IPS-18a (cell line): Measurements from ENCODE around the gene RNASE4.
"Not testable (repeated sequence)": the region's sequence is repeated elsewhere in the genome, so short reads cannot be mapped to it uniquely, and the experiment has no call there.

Source experiments
- H3K27ac ChIP-seq: one replicate; pipeline ENCODE4 v1.5.1; 2013; ENCODE audit warnings: low read length
- H3K27me3 ChIP-seq: one replicate; pipeline ENCODE4 v1.6.1; 2013; ENCODE audit warnings: mild to moderate bottlenecking, low read length; ENCODE audit not compliant: control insufficient read depth, insufficient read depth
- H3K36me3 ChIP-seq: one replicate; pipeline ENCODE4 v1.6.1; 2013; ENCODE audit warnings: low read depth, low read length; ENCODE audit not compliant: control insufficient read depth
- H3K4me1 ChIP-seq: one replicate; pipeline ENCODE4 v1.6.1; 2013; ENCODE audit warnings: low read depth, low read length; ENCODE audit not compliant: control insufficient read depth
- H3K4me3 ChIP-seq: one replicate; pipeline ENCODE4 v1.5.1; 2013; ENCODE audit warnings: low read length
- H3K9ac ChIP-seq: one replicate; pipeline ENCODE4 v1.6.1; 2013; ENCODE audit warnings: mild to moderate bottlenecking, low read length, moderate library complexity
- H3K9me3 ChIP-seq: one replicate; pipeline ENCODE4 v1.6.1; 2013; ENCODE audit warnings: low read depth, low read length; ENCODE audit not compliant: control insufficient read depth

Gene RNASE4

GRCh38 chr14:20688167-20688839, 3.9 kb downstream of the RNASE4 start, which contains the start of gene ANG:
Gene ANG (plus strand): TSS chr14:20688764. CDS start chr14:20693565, 4,801 bp downstream.
- Histone ChIP-seq H3K27ac (no peak within 1 kb of the TSS), H3K9me3 (no peaks in the 10 kb centered on the region), H3K9ac (no peak within 1 kb of the TSS), H3K4me3 (no peak within 1 kb of the TSS), H3K36me3 (no peaks in the 10 kb centered on the region), H3K27me3 (peaks cover 8% of the 10 kb centered on the region), H3K4me1 (peaks cover 3% of the 10 kb centered on the region)

- Histone ChIP-seq H3K9me3 (no peaks in the 10 kb centered on the region), H3K9ac (no peak overlapping the region), H3K4me3 (no peak overlapping the region), H3K36me3 (no peaks in the 10 kb centered on the region), H3K4me1 (no peaks in the 10 kb centered on the region), H3K27me3 (no peaks in the 10 kb centered on the region), H3K27ac (no peak overlapping the region)
Measured at GRCh38 chr14:20690848-20691640, 6.7 kb downstream of the RNASE4 start.

- no peaks in the 10 kb centered on the region for H3K36me3 ChIP-seq
Measured at GRCh38 chr14:20692116-20692751, 7.9 kb downstream of the RNASE4 start.

DNA sequence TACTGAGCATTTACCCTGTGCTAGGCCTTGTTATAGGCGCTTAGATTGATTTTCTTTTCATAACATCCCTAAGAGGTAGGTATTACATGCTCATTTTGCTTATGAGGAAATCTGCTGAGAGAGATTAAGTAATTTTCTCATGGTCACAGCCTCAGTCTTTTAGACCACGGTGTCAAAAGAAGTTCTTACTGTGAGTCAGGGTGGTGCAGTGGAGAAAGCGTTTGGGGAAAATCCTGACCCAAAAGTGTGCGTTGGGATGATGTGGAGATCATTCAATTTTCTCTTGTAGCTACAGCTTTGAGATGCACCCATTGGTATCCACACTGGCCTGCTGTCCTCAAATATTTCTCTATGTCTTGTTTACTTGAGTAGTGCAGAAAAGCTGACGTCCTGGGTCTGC, 12.4 kb downstream of the RNASE4 start:
- Histone ChIP-seq H3K27ac (no peak overlapping the region), H3K4me3 (no peak overlapping the region), H3K9me3 (no peaks in the 10 kb centered on the region), H3K4me1 (no peaks in the 10 kb centered on the region), H3K36me3 (no peaks in the 10 kb centered on the region), H3K27me3 (no peaks in the 10 kb centered on the region), H3K9ac (no peak overlapping the region)

More at GRCh38 chr14:20692116-20692751, 7.9 kb downstream of the RNASE4 start:
- Histone ChIP-seq H3K27ac (no peak overlapping the region), H3K27me3 (no peaks in the 10 kb centered on the region), H3K9me3 (no peaks in the 10 kb centered on the region), H3K4me1 (no peaks in the 10 kb centered on the region), H3K4me3 (no peak overlapping the region), H3K9ac (no peak overlapping the region)

DNA sequence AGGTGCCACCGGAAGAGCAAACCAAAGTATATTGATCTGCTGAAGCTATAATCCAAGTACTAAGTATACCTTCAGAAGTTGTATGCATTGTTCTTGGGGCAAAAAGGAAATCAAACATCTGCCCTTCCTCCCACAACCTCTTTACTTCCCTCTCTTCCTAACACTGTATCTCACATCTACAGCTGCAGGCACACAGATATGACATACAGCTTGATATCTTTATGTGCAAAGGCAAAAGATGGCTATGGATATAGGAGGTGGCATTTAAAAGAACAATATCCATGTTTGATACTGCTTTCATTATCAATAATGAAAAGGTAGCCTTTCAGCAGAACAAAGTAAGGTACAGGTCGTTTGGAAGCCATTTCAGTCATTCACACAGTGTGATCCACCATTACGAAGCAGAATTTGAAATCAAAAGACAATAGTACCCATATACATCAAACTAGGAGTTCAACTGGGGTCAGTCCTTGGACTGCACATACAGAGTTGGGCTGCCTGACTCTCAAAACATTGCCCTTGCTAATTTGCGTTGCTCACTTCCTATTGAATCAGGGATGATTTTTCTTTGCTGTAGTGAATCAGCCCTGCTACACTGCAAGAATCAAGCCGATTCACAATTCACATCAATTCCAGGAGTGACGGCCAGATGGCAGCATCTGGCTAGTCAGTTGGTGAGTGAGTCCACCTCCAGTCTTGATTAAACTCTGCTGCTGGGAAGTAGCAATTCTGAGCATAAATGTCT, 13.1 kb downstream of the RNASE4 start:
- Histone ChIP-seq H3K9ac (no peak overlapping the region), H3K27ac (no peak overlapping the region), H3K9me3 (no peaks in the 10 kb centered on the region), H3K27me3 (no peaks in the 10 kb centered on the region), H3K4me1 (no peaks in the 10 kb centered on the region), H3K36me3 (no peaks in the 10 kb centered on the region), H3K4me3 (no peak overlapping the region)

DNA sequence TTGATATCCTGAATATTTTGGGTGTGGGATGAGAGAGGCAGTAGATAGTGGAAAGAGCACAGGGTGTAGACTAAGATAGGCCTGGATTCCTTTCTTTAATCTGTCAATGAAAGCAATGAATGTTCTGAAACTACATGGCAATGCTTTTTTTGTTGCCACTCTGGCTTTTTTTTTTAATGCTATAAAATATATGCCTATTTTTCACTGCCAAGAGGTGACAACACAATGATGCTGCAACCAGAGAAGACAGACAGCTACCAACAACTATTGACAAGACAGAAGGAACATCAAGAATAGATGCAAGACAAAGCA, 13.6 kb downstream of the RNASE4 start:
- no peaks in the 10 kb centered on the region for H3K4me1 ChIP-seq
- H3K27ac ChIP-seq: no peak overlapping the region
- H3K36me3 ChIP-seq: no peaks in the 10 kb centered on the region
- no peak overlapping the region for H3K9ac ChIP-seq
- no peaks in the 10 kb centered on the region for H3K27me3 ChIP-seq
- no peaks in the 10 kb centered on the region for H3K9me3 ChIP-seq
- H3K4me3 ChIP-seq: no peak overlapping the region

DNA sequence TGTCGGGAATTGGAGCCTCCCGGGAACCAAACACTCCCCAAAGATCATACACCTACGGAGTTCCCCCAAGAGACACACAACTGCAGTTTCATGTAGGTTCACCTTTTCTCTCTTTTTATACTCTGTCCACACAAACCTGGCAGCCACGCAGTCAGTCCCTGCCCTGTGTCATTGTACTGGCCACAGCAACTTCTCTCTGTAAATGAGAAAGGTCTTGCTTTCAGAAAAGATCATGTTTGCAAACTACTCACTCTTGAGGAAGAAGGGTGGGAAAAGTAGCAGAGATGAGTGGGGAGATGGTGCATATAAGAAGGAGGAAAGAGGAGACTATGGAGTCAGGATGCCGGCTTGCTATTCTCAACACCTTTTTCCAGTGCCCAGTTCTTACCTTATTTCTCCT, 14.6 kb downstream of the RNASE4 start:
- Histone ChIP-seq H3K36me3 (no peaks in the 10 kb centered on the region), H3K27me3 (no peaks in the 10 kb centered on the region), H3K9me3 (no peaks in the 10 kb centered on the region), H3K4me3 (no peak overlapping the region), H3K4me1 (no peaks in the 10 kb centered on the region), H3K27ac (no peak overlapping the region), H3K9ac (no peak overlapping the region)

DNA sequence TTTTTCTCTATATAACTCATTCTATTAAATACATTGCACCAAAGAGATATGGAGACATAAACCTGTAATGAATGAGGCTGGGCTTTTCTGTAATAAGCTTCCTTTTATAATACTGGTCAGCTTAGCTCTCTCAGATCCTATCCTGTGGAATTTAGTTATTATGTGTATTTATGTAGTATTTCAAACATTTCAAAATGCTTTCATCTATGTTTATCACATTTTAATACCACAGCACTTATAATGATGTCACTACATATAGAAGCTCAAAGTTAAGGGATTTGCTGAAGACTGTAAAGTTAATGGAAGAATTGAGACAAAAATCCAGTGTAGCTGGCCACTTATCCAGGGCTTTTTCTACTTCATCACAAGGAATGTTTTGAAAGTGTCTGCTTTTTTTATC, 15.6 kb downstream of the RNASE4 start:
- H3K36me3 ChIP-seq: no peaks in the 10 kb centered on the region
- no peak overlapping the region for H3K27ac ChIP-seq
- H3K9me3 ChIP-seq: no peaks in the 10 kb centered on the region
- H3K4me1 ChIP-seq: no peaks in the 10 kb centered on the region
- H3K27me3 ChIP-seq: no peaks in the 10 kb centered on the region
- H3K9ac ChIP-seq: no peak overlapping the region
- H3K4me3 ChIP-seq: no peak overlapping the region

- H3K27me3 ChIP-seq, H3K9ac ChIP-seq, H3K4me1 ChIP-seq, H3K9me3 ChIP-seq, H3K36me3 ChIP-seq, H3K4me3 ChIP-seq, H3K27ac ChIP-seq: not testable (repeated sequence)
Measured at GRCh38 chr14:20700965-20701364, 16.6 kb downstream of the RNASE4 start.

- Histone ChIP-seq H3K4me3 (no peak overlapping the region), H3K4me1 (no peaks in the 10 kb centered on the region), H3K27ac (no peak overlapping the region), H3K9ac (no peak overlapping the region), H3K27me3 (no peaks in the 10 kb centered on the region), H3K36me3 (no peaks in the 10 kb centered on the region), H3K9me3 (peaks cover 9% of the 10 kb centered on the region)
Measured at GRCh38 chr14:20706657-20707355, 22.4 kb downstream of the RNASE4 start.

- Histone ChIP-seq H3K4me3 (no peak overlapping the region), H3K4me1 (no peaks in the 10 kb centered on the region), H3K36me3 (no peaks in the 10 kb centered on the region), H3K27me3 (no peaks in the 10 kb centered on the region), H3K27ac (no peak overlapping the region), H3K9ac (no peak overlapping the region), H3K9me3 (peaks cover 9% of the 10 kb centered on the region)
Measured at GRCh38 chr14:20707622-20708021, 23.3 kb downstream of the RNASE4 start.
